Fibroblast of the conjunctiva (primary cell): ENCODE data around the gene TRMT6.
A peak's percentile ranks its signal among the peaks of the same experiment; 100 is the strongest.

ENCODE experiments used
- DNase-seq: peaks from one replicate; pipeline ENCODE4 v3.0.0-alpha.2; 2010; ENCODE audit warnings: low read depth

Gene TRMT6

GRCh38 chr20:5950271-5951031 is at the start of gene TRMT6, which contains the start of gene MCM8:
TRMT6 (minus strand) TSS chr20:5950533; CDS start chr20:5950405, 128 bp downstream.
MCM8 (plus strand) TSS chr20:5950652; CDS start chr20:5952016, 1,364 bp downstream.
- peak; percentile 90 for DNase-seq

GRCh38 chr20:5999783-6000182 is 49.5 kb upstream of the TRMT6 start:
- DNase-seq = no peak

- DNase-seq = no peak
Measured at GRCh38 chr20:5996765-5997164, 46.4 kb upstream of the TRMT6 start.

GRCh38 chr20:5991623-5992441 is 41.5 kb upstream of the TRMT6 start:
- DNase-seq = no peak

GRCh38 chr20:5990946-5991345 is 40.6 kb upstream of the TRMT6 start:
- no peak for DNase-seq

GRCh38 chr20:5989539-5989938 is 39.2 kb upstream of the TRMT6 start:
- no peak for DNase-seq

- no peak for DNase-seq
Measured at GRCh38 chr20:5987383-5987782, 37.0 kb upstream of the TRMT6 start.

GRCh38 chr20:5980720-5981538 is 30.6 kb upstream of the TRMT6 start:
- DNase-seq = no peak

- no peak for DNase-seq
Measured at GRCh38 chr20:5979801-5980200, 29.5 kb upstream of the TRMT6 start.

GRCh38 chr20:5977975-5978374 is 27.6 kb upstream of the TRMT6 start:
- no peak for DNase-seq

GRCh38 chr20:5977223-5977622 is 26.9 kb upstream of the TRMT6 start:
- DNase-seq = no peak

GRCh38 chr20:5975778-5976177 is 25.4 kb upstream of the TRMT6 start:
- no peak for DNase-seq

GRCh38 chr20:5974531-5974930 is 24.2 kb upstream of the TRMT6 start:
- DNase-seq = no peak

GRCh38 chr20:5973971-5974370 is 23.6 kb upstream of the TRMT6 start:
- DNase-seq = no peak

GRCh38 chr20:5973172-5973571 is 22.8 kb upstream of the TRMT6 start:
- DNase-seq = peak; percentile 32

GRCh38 chr20:5971203-5971602 is 20.9 kb upstream of the TRMT6 start:
- DNase-seq = no peak

- DNase-seq = no peak
Measured at GRCh38 chr20:5970381-5970780, 20.0 kb upstream of the TRMT6 start.

GRCh38 chr20:5969940-5970339 is 19.6 kb upstream of the TRMT6 start:
- no peak for DNase-seq

GRCh38 chr20:5969348-5969935 is 19.1 kb upstream of the TRMT6 start:
- no peak for DNase-seq

- DNase-seq = no peak
Measured at GRCh38 chr20:5968462-5968861, 18.1 kb upstream of the TRMT6 start.

- DNase-seq = no peak
Measured at GRCh38 chr20:5967469-5967868, 17.1 kb upstream of the TRMT6 start.

- no peak for DNase-seq
Measured at GRCh38 chr20:5949943-5950270, 426 bp downstream of the TRMT6 start.
